K562 (cell line): ENCODE results near the gene KARS1. TPM values are rescaled to one million over a fixed set of nuclear protein-coding genes. Genes with fewer than 3 reads are reported as not detected.

ENCODE experiments used
- CREB1 ChIP-seq, 2 experiments: sonication (generic) in 1 of 2; formaldehyde crosslinking in 1 of 2; IDR thresholded peaks; 2 replicates each; pipeline versions ENCODE4 v1.6.1 to v1.8.0; 2012 to 2022; ENCODE audit warnings: inconsistent platforms in 1 of 2, mild to moderate bottlenecking in 1 of 2, missing genetic modification reagents in 1 of 2, moderate library complexity in 1 of 2
- EGR1 ChIP-seq: fragments of 450-650 bp; conservative IDR thresholded peaks from 2 replicates; pipeline ENCODE4 v1.6.1; 2017; ENCODE audit warnings: mild to moderate bottlenecking
- EWSR1 ChIP-seq: fragments of 450-650 bp; IDR thresholded peaks from 2 replicates; pipeline ENCODE4 v1.6.1; 2018; ENCODE audit warnings: borderline replicate concordance, mild to moderate bottlenecking, low read depth, moderate library complexity; ENCODE audit not compliant: partially characterized antibody
- NFRKB ChIP-seq: fragments of 450-650 bp; IDR thresholded peaks from 2 replicates; pipeline ENCODE4 v1.6.1; 2016; ENCODE audit warnings: low read depth
- SAFB2 ChIP-seq: fragments of 200-400 bp; formaldehyde crosslinking; IDR thresholded peaks from 2 replicates; pipeline ENCODE4 v1.6.1; 2018; ENCODE audit warnings: borderline replicate concordance, low read length, low read depth, moderate library complexity; ENCODE audit not compliant: severe bottlenecking
- SMAD1 ChIP-seq: fragments of 150-350 bp; IDR thresholded peaks from 2 replicates; pipeline ENCODE4 v1.6.1; 2014; ENCODE audit warnings: low read length, low read depth; ENCODE audit not compliant: partially characterized antibody
- SMARCA4 ChIP-seq: fragments of 450-650 bp; IDR thresholded peaks from 2 replicates; pipeline ENCODE4 v1.6.1; 2016
- WHSC1 ChIP-seq: IDR thresholded peaks from one replicate; pipeline ENCODE4 v1.6.1; 2012; ENCODE audit warnings: low read length, control low read depth, inconsistent platforms
- YBX1 ChIP-seq: fragments of 450-650 bp; IDR thresholded peaks from 2 replicates; pipeline ENCODE4 v1.7.1; 2016; ENCODE audit warnings: mild to moderate bottlenecking
- ZBTB40 ChIP-seq, 2 experiments: fragments of 450-650 bp in 1 of 2; sonication (generic) in 1 of 2; formaldehyde crosslinking in 1 of 2; IDR thresholded peaks; 2 replicates each; pipeline versions ENCODE4 v1.7.1 to v1.9.0; 2016 to 2022; ENCODE audit warnings: inconsistent platforms in 1 of 2, mild to moderate bottlenecking in 1 of 2, missing genetic modification reagents in 1 of 2
- ZBTB9 ChIP-seq: fragments of 450-650 bp; formaldehyde crosslinking; IDR thresholded peaks from 2 replicates; pipeline ENCODE4 v1.4.0; 2020; ENCODE audit warnings: mild to moderate bottlenecking, moderate library complexity
- ZNF184 ChIP-seq: sonication (generic); formaldehyde crosslinking; IDR thresholded peaks from 2 replicates; pipeline ENCODE4 v1.5.0; 2020; ENCODE audit warnings: missing genetic modification reagents
- ZNF197 ChIP-seq: fragments of 200-800 bp; sonication (Bioruptor generic); IDR thresholded peaks from 2 replicates; pipeline ENCODE4 v1.6.1; 2016; ENCODE audit warnings: low read depth, missing genetic modification characterization, missing compliant biosample characterization
- ZNF232 ChIP-seq: sonication (generic); formaldehyde crosslinking; IDR thresholded peaks from 2 replicates; pipeline ENCODE4 v1.8.0; 2022; ENCODE audit warnings: mild to moderate bottlenecking, missing genetic modification reagents
- ZNF398 ChIP-seq: fragments of 250-450 bp; sonication (Bioruptor Pico); IDR thresholded peaks from 2 replicates; pipeline ENCODE4 v1.8.0; 2021; ENCODE audit warnings: moderate library complexity, mild to moderate bottlenecking, inconsistent platforms
- polyA plus RNA-seq, 8 experiments: library from polyadenylated mRNA; depleted of rRNA in 4 of 8; stranded (reverse) in 5 of 8; unstranded in 3 of 8; fragments of >200 nt; fragmentation: Nextera tagmentation in 2 of 8; fragmentation: Illumina TruSeq in 1 of 8; extraction: Ambion mirVana in 2 of 8; extraction: Trizol in 1 of 8; gene quantifications; 2 replicates each; pipeline versions ENCODE4 v1.2.1 to v1.2.3, GENCODE V29; 2011 to 2014; ENCODE audit warnings: inconsistent platforms in 1 of 8, missing spikeins in 1 of 8
- total RNA-seq, 7 experiments: library from RNA; depleted of rRNA in 6 of 7; stranded (reverse); fragments of >200 nt in 6 of 7; fragmentation: Illumina TruSeq in 2 of 7; extraction: Trizol in 2 of 7; gene quantifications; 2 replicates each; pipeline versions ENCODE4 v1.2.1 to v1.2.3, GENCODE V29; 2011 to 2021; ENCODE audit warnings: low replicate concordance in 1 of 7

KARS1 gene
- total and polyA plus RNA-seq, 9 of the 15 experiments (the other 6 are each of a cell fraction or from before 2014, with no cell fraction given) = 223 to 386 (median 304) TPM

GRCh38 chr16:75622761-75623605 lies 24.5 kb downstream of the KARS1 start, which contains the start of gene ADAT1 (continued):
- TF ChIP-seq CREB1 (IDR thresholded peaks at IDR 0.05) = peak; percentile 93
- TF ChIP-seq CREB1 (CRISPR knock-in tag; IDR thresholded peaks at IDR 0.05) = peak; percentile 96
- no peak for TF ChIP-seq NFRKB
- no peak for TF ChIP-seq ZNF232
- TF ChIP-seq ZNF184 = no peak
- no peak for TF ChIP-seq YBX1
- no peak for TF ChIP-seq ZNF398 (CRISPR knock-in tag)
- TF ChIP-seq ZBTB40 (IDR thresholded peaks at IDR 0.05) = peak; percentile 94
- TF ChIP-seq ZBTB40 (CRISPR knock-in tag; IDR thresholded peaks at IDR 0.05) = no peak
- no peak for TF ChIP-seq EGR1
- no peak for TF ChIP-seq ZBTB9
- TF ChIP-seq SMARCA4 = no peak
- TF ChIP-seq EWSR1 = no peak
- TF ChIP-seq WHSC1 = no peak
- peak; percentile 23 for TF ChIP-seq SMAD1
- peak; percentile 70; the same call in 1 of the 2 replicates for TF ChIP-seq ZNF197 (CRISPR knock-in tag)
- TF ChIP-seq SAFB2 = no peak
